GM19455 (cell line): ENCODE data around the gene WDR53.
"Not testable (repeated sequence)": the region's sequence is repeated elsewhere in the genome, so short reads cannot be mapped to it uniquely, and the experiment has no call there.

ENCODE experiments used
- ATAC-seq: cut with Tn5 transposase; IDR thresholded peaks from one replicate; pipeline ENCODE4 v1.9.1; 2021; ENCODE audit not compliant: unreplicated experiment

The WDR53 gene

GRCh38 chr3:196559826-196560225, 8.5 kb downstream of the WDR53 start:
- no peak for ATAC-seq

- ATAC-seq = no peak
These were observed 9.9 kb downstream of the WDR53 start for GRCh38 chr3:196558476-196558875.

GRCh38 chr3:196557236-196557635, 11.1 kb downstream of the WDR53 start:
- no peak for ATAC-seq

- ATAC-seq = no peak
These were observed 13.1 kb downstream of the WDR53 start for GRCh38 chr3:196555295-196555694.

- no peak for ATAC-seq
These were observed 14.1 kb downstream of the WDR53 start for GRCh38 chr3:196554205-196554604.

- ATAC-seq = no peak
These were observed 14.8 kb downstream of the WDR53 start for GRCh38 chr3:196553551-196553950.

- ATAC-seq = no peak
These were observed 16.1 kb downstream of the WDR53 start for GRCh38 chr3:196552253-196552652.

- ATAC-seq = not testable (repeated sequence)
These were observed 18.2 kb downstream of the WDR53 start for GRCh38 chr3:196550172-196550571.

- ATAC-seq = not testable (repeated sequence)
These were observed 19.0 kb downstream of the WDR53 start for GRCh38 chr3:196549312-196549711.

- ATAC-seq = no peak
These were observed 21.3 kb downstream of the WDR53 start for GRCh38 chr3:196547067-196547466.

GRCh38 chr3:196546537-196546936, 21.8 kb downstream of the WDR53 start:
- no peak for ATAC-seq

- no peak for ATAC-seq
These were observed 23.8 kb downstream of the WDR53 start for GRCh38 chr3:196544491-196544992.

- no peak for ATAC-seq
These were observed 26.5 kb downstream of the WDR53 start for GRCh38 chr3:196541684-196542445.

- no peak for ATAC-seq
These were observed 30.9 kb downstream of the WDR53 start for GRCh38 chr3:196537319-196537984.

GRCh38 chr3:196533260-196533681, 35.1 kb downstream of the WDR53 start:
- ATAC-seq = no peak

- ATAC-seq = no peak
These were observed 36.9 kb downstream of the WDR53 start for GRCh38 chr3:196531418-196531817.

- ATAC-seq = no peak
These were observed 39.6 kb downstream of the WDR53 start for GRCh38 chr3:196528639-196529233.

- no peak for ATAC-seq
These were observed 43.2 kb downstream of the WDR53 start for GRCh38 chr3:196525141-196525540.

- ATAC-seq = no peak
These were observed 43.8 kb downstream of the WDR53 start for GRCh38 chr3:196524527-196524926.

- no peak for ATAC-seq
These were observed 44.5 kb downstream of the WDR53 start for GRCh38 chr3:196523841-196524240.

GRCh38 chr3:196521291-196521690, 47.1 kb downstream of the WDR53 start:
- ATAC-seq = not testable (repeated sequence)

GRCh38 chr3:196519718-196520082, 48.7 kb downstream of the WDR53 start:
- no peak for ATAC-seq
